Liver (tissue), 9 donors: ENCODE results near the gene MED26. TPM values are rescaled to one million over a fixed set of nuclear protein-coding genes. Genes with fewer than 3 reads are reported as not detected.

Experiments
- DNase-seq: peaks from one replicate; pipeline ENCODE4 v3.0.0-alpha.2; 2017; ENCODE audit warnings: low spot score
- H3K27ac ChIP-seq, 2 donors: one replicate each; pipeline ENCODE4 v1.7.0; 2013; ENCODE audit warnings: inconsistent platforms in 2 of 2, low read length in 2 of 2, control low read depth in 1 of 2, low read depth in 1 of 2, mild to moderate bottlenecking in 1 of 2
- H3K27me3 ChIP-seq, 4 donors: one replicate each; pipeline versions ENCODE4 v1.6.1 to v1.7.0; 2013; ENCODE audit warnings: low read length in 3 of 4, inconsistent platforms in 1 of 4, mild to moderate bottlenecking in 1 of 4, moderate library complexity in 1 of 4; ENCODE audit not compliant: control insufficient read depth in 4 of 4, insufficient read depth in 4 of 4
- H3K36me3 ChIP-seq, 4 donors: one replicate each; pipeline versions ENCODE4 v1.6.1 to v1.7.0; 2013; ENCODE audit warnings: low read length in 3 of 4, mild to moderate bottlenecking in 3 of 4, low read depth in 1 of 4, moderate library complexity in 1 of 4; ENCODE audit not compliant: control insufficient read depth in 4 of 4, insufficient read depth in 3 of 4
- H3K4me1 ChIP-seq, 4 donors: one replicate each; pipeline versions ENCODE4 v1.6.1 to v1.7.0; 2013; ENCODE audit warnings: low read length in 3 of 4, mild to moderate bottlenecking in 3 of 4, moderate library complexity in 1 of 4; ENCODE audit not compliant: control insufficient read depth in 4 of 4, insufficient read depth in 4 of 4
- H3K4me3 ChIP-seq, 3 donors: one replicate each; pipeline versions ENCODE4 v1.6.1 to v1.7.0; 2013; ENCODE audit warnings: low read length in 3 of 3, control low read depth in 1 of 3, low read depth in 1 of 3, mild to moderate bottlenecking in 1 of 3
- H3K9ac ChIP-seq, 2 donors: one replicate each; pipeline ENCODE4 v1.7.0; 2013; ENCODE audit warnings: low read length in 2 of 2, mild to moderate bottlenecking in 2 of 2, moderate library complexity in 2 of 2, control low read depth in 1 of 2, low read depth in 1 of 2
- H3K9me3 ChIP-seq, 4 donors: one replicate each; pipeline versions ENCODE4 v1.6.1 to v1.7.0; 2013; ENCODE audit warnings: low read length in 3 of 4; ENCODE audit not compliant: control insufficient read depth in 4 of 4
- EGR1 ChIP-seq, 2 donors: IDR thresholded peaks; 2 replicates each; pipeline ENCODE4 v1.6.1; 2016 to 2018; ENCODE audit warnings: antibody characterized with exemption in 2 of 2, low read depth in 2 of 2
- FOXA1 ChIP-seq: IDR thresholded peaks from 2 replicates; pipeline ENCODE4 v1.6.1; 2016; ENCODE audit warnings: antibody characterized with exemption
- FOXA2 ChIP-seq: IDR thresholded peaks from 2 replicates; pipeline ENCODE4 v1.6.1; 2016; ENCODE audit warnings: antibody characterized with exemption
- GABPA ChIP-seq, 2 donors: IDR thresholded peaks in 1 of 2; conservative IDR thresholded peaks in 1 of 2; 2 replicates each; pipeline ENCODE4 v1.6.1; 2016; ENCODE audit warnings: antibody characterized with exemption in 2 of 2, mild to moderate bottlenecking in 1 of 2, moderate library complexity in 1 of 2
- HNF4A ChIP-seq, 2 donors: conservative IDR thresholded peaks; 2 replicates each; pipeline ENCODE4 v1.6.1; 2016; ENCODE audit warnings: antibody characterized with exemption in 2 of 2, mild to moderate bottlenecking in 2 of 2
- HNF4G ChIP-seq: IDR thresholded peaks from 2 replicates; pipeline ENCODE4 v1.6.1; 2016; ENCODE audit warnings: antibody characterized with exemption
- JUND ChIP-seq, 2 donors: IDR thresholded peaks; 2 replicates each; pipeline ENCODE4 v1.6.1; 2016; ENCODE audit warnings: antibody characterized with exemption in 2 of 2
- NR2F2 ChIP-seq: IDR thresholded peaks from 2 replicates; pipeline ENCODE4 v1.6.1; 2016; ENCODE audit warnings: antibody characterized with exemption
- RAD21 ChIP-seq, 2 donors: IDR thresholded peaks; 2 replicates each; pipeline ENCODE4 v1.6.1; 2016; ENCODE audit warnings: antibody characterized with exemption in 2 of 2, mild to moderate bottlenecking in 2 of 2
- SP1 ChIP-seq: IDR thresholded peaks from 2 replicates; pipeline ENCODE4 v1.6.1; 2018; ENCODE audit warnings: antibody characterized with exemption, mild to moderate bottlenecking
- TAF1 ChIP-seq: conservative IDR thresholded peaks from 2 replicates; pipeline ENCODE4 v1.6.1; 2016; ENCODE audit warnings: antibody characterized with exemption, mild to moderate bottlenecking
- YY1 ChIP-seq: IDR thresholded peaks from 2 replicates; pipeline ENCODE4 v1.6.1; 2016; ENCODE audit warnings: antibody characterized with exemption, mild to moderate bottlenecking
- WGBS: extraction: QIAGEN DNeasy Blood & Tissue Kit; methylation state at CpG from one replicate; pipeline ENCODE4 v1.1.7; 2013; 5-methylcytosine and 5-hydroxymethylcytosine counted together
- polyA plus RNA-seq, 2 donors: library from polyadenylated mRNA; stranded (reverse) in 1 of 2; unstranded in 1 of 2; fragments of 200-250 nt in 1 of 2; fragments of >200 nt in 1 of 2; fragmentation: Nextera tagmentation in 1 of 2; extraction: Ambion mirVana in 1 of 2; gene quantifications; one replicate each; pipeline versions ENCODE4 v1.2.1 to v1.2.3, GENCODE V29; 2013 to 2015
- total RNA-seq, 2 donors: library from RNA; depleted of rRNA; stranded (reverse); fragments of >200 nt; gene quantifications; one replicate each; pipeline ENCODE4 v1.2.3, GENCODE V29; 2014
- TF ChIP-seq, protein P1 (sequence below): IDR thresholded peaks from 2 replicates; pipeline ENCODE4 v1.6.1; 2016; ENCODE audit warnings: antibody characterized with exemption
- TF ChIP-seq, protein P2 (sequence below): IDR thresholded peaks from 2 replicates; pipeline ENCODE4 v1.6.1; 2016; ENCODE audit warnings: antibody characterized with exemption
- TF ChIP-seq, protein P3 (sequence below): IDR thresholded peaks from 2 replicates; pipeline ENCODE4 v1.6.1; 2016; ENCODE audit warnings: antibody characterized with exemption
- donor health status: healthy.
- donor health status: healthy.
- donor health status: healthy.
- donor health status: healthy.
- donor health status: healthy.

MED26 gene
- total and polyA plus RNA-seq, 4 donors = 1.5 to 3.8 (median 3.2) TPM

DNA sequence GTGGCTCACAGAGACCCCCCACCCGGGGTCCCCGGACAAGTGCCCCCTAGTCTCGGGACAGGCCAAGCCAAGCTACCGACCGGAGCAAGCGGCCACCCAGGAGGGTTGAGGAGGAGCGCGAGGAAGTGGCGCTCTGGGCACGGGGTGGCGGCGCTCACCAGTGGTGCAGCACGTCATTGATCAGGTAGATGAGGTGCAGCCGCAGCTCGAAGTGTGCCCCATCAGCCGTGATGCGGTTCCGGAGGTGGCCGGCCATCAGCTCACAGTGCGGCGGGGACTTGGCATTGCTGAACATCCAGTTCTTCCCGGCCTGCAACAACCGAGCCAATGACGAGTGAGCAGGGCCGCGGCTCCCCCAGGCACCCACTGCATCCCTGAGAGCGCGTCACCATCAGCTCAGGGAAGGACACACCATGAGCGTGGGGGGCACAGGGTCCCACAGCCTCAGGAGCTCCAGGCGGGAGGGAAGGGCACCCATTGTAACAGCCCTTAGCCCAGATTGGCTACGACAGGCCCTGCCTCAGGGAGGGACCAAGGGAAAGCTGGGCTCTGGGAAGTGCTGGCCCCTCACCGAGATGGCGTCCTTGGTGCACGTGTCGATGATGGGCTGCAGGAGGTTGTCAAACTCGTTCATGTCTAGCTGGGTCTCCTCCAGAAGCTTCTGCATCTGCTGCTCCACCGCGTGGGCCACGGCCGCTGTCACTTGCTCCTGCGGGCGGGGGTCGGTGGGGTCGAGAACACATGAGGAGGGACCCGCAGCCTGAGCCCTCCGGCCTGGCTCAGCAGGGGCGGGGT is 95.4 kb downstream of the MED26 start:
- WGBS = 97% methylated on average over 47 of the region's 47 CpGs
- Histone ChIP-seq H3K4me3 (no peak overlapping the region), H3K27me3 (no peaks in the 10 kb centered on the region), H3K9ac (no peak overlapping the region), H3K9me3 (no peaks in the 10 kb centered on the region), H3K4me1 (peaks cover 0 to 7% (median 4%) of the 10 kb centered on the region in 4 donors), H3K36me3 (peaks cover 40 to 91% (median 53%) of the 10 kb centered on the region in 4 donors), H3K27ac (no peak overlapping the region)
- no peak for TF ChIP-seq EGR1 (IDR thresholded peaks at IDR 0.05; ENCODE audit: low read depth in 2 of 2)
- no peak for TF ChIP-seq SP1
- no peak for TF ChIP-seq FOXA2
- TF ChIP-seq HNF4G = no peak
- TF ChIP-seq, protein P1, sequence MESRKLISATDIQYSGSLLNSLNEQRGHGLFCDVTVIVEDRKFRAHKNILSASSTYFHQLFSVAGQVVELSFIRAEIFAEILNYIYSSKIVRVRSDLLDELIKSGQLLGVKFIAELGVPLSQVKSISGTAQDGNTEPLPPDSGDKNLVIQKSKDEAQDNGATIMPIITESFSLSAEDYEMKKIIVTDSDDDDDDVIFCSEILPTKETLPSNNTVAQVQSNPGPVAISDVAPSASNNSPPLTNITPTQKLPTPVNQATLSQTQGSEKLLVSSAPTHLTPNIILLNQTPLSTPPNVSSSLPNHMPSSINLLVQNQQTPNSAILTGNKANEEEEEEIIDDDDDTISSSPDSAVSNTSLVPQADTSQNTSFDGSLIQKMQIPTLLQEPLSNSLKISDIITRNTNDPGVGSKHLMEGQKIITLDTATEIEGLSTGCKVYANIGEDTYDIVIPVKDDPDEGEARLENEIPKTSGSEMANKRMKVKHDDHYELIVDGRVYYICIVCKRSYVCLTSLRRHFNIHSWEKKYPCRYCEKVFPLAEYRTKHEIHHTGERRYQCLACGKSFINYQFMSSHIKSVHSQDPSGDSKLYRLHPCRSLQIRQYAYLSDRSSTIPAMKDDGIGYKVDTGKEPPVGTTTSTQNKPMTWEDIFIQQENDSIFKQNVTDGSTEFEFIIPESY = no peak
- TF ChIP-seq RAD21 (IDR thresholded peaks at IDR 0.05) = no peak
- TF ChIP-seq, protein P2, sequence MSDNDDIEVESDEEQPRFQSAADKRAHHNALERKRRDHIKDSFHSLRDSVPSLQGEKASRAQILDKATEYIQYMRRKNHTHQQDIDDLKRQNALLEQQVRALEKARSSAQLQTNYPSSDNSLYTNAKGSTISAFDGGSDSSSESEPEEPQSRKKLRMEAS = no peak
- TF ChIP-seq, protein P3, sequence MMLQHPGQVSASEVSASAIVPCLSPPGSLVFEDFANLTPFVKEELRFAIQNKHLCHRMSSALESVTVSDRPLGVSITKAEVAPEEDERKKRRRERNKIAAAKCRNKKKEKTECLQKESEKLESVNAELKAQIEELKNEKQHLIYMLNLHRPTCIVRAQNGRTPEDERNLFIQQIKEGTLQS = no peak
- no peak for DNase-seq

DNA sequence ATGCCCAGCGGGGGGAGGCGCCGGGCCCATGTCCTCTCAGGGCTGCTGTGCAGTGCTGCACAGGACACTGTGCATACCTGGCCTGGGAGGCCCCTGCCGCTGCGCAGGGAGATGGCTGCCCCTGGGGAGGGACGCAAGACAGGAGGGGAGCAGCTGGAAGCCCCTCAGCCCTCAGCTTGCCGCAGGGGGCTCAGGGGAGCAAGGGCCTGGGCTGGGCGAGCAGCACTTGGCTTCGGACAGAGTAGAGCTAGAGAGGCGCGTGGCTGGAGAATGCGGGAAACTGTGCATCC is 96.7 kb downstream of the MED26 start:
- no peak overlapping the region for H3K9ac ChIP-seq
- H3K36me3 ChIP-seq = peaks cover 45 to 89% (median 58%) of the 10 kb centered on the region in 4 donors
- WGBS = 97% methylated on average over 12 of the region's 12 CpGs
- no peak overlapping the region for H3K4me3 ChIP-seq
- H3K9me3 ChIP-seq = no peaks in the 10 kb centered on the region
- no peaks in the 10 kb centered on the region for H3K27me3 ChIP-seq
- H3K27ac ChIP-seq = no peak overlapping the region
- peaks cover 4 to 19% (median 17%) of the 10 kb centered on the region in 4 donors for H3K4me1 ChIP-seq
- no peak for DNase-seq
- no peak for TF ChIP-seq TAF1

DNA sequence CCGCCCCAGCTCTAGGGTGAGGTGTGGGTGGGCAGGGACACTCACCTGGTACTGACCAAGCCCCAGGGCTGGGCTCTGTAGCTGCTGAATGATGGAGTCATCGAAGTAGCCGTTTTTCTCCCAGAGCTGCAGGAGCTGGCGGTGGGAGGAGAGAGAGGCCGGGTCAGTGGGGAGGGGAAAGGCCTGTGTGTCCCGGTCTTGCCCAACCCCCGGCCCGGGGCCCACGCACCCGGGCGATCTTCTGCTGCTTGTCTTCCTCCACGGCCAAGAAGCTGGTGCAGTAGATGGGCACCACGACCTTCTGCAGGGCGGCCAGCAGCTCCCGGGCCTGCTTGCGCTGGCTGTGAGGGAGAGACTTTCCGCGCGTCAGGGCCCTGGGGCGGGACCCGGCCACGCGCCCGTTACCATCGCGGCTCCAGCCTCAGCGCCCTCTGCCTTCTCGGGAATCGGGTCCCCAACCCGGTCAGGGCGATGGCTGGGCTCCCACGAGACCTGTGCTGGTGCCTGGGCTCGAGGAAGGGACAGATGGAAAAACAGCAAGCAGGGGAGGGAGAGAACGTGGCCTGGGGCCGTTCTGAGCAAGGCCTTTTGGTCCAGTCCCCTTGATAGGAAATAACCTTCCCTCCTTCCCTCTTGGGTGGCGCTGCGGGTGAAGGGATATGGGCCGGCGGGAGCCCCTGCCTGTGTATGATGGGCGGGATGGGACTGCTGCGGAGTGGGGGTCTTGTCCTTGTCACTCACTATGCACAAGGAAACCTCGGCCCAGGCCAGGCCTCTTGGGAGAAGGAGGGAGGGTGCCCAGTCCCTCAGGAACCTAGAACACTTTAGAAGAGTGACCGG is 97.2 kb downstream of the MED26 start:
- Histone ChIP-seq H3K9me3 (no peaks in the 10 kb centered on the region), H3K4me3 (no peak overlapping the region), H3K4me1 (peaks cover 4 to 25% (median 19%) of the 10 kb centered on the region in 4 donors), H3K36me3 (peaks cover 41 to 83% (median 56%) of the 10 kb centered on the region in 4 donors), H3K27ac (no peak overlapping the region), H3K27me3 (no peaks in the 10 kb centered on the region), H3K9ac (no peak overlapping the region)
- TF ChIP-seq FOXA1 (no peak), GABPA (IDR thresholded peaks at IDR 0.05 in 1 of 2, conservative IDR thresholded peaks at IDR 0.05 in 1 of 2) (no peak), JUND (IDR thresholded peaks at IDR 0.05) (no peak), NR2F2 (no peak), HNF4A (conservative IDR thresholded peaks at IDR 0.05) (no peak), YY1 (no peak), RAD21 (IDR thresholded peaks at IDR 0.05) (no peak)
- TF ChIP-seq, protein P1 = no peak
- TF ChIP-seq, protein P2 = no peak
- TF ChIP-seq, protein P3 = no peak
- 82% methylated on average over 43 of the region's 43 CpGs for WGBS
- DNase-seq = no peak
